DMS 273 treated with DMSO at 0.1 percent for 48 hours (cell line): Measurements from ENCODE around the gene RNF8.
"Not testable (repeated sequence)": the region's sequence is repeated elsewhere in the genome, so short reads cannot be mapped to it uniquely, and the experiment has no call there.

Experiments used
- DNase-seq: peaks from one replicate; lab custom pipeline; 2025; lab: John Stamatoyannopoulos, UW

RNF8 gene

GRCh38 chr6:37399795-37400490, 46.2 kb downstream of the RNF8 start:
- no peak for DNase-seq

- not testable (repeated sequence) for DNase-seq
Observed at GRCh38 chr6:37401658-37402057, 47.9 kb downstream of the RNF8 start.

GRCh38 chr6:37406726-37407341, 53.1 kb downstream of the RNF8 start:
- DNase-seq, result no peak

DNA sequence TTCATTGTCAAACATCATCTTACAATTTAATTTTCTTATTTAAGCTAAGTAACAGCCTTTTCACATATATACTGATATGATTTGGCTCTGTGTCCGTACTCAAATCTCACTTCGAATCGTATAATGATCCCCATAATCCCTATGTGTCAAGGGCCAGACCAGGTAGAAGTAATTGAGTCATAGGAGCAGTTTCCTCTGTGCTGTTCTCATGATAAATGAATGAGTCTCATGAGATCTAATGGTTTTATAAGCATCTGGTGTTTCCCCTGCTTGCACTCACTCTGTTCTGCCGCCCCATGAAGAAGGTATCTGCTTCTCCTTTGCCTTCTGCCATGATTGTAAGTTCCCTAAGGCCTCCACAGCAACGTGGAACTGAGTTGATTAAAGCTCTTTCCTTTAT, 54.2 kb downstream of the RNF8 start:
- peak; percentile 12 for DNase-seq

GRCh38 chr6:37409501-37409900, 55.7 kb downstream of the RNF8 start:
- no peak for DNase-seq

GRCh38 chr6:37417393-37417792, 63.6 kb downstream of the RNF8 start:
- no peak for DNase-seq

DNA sequence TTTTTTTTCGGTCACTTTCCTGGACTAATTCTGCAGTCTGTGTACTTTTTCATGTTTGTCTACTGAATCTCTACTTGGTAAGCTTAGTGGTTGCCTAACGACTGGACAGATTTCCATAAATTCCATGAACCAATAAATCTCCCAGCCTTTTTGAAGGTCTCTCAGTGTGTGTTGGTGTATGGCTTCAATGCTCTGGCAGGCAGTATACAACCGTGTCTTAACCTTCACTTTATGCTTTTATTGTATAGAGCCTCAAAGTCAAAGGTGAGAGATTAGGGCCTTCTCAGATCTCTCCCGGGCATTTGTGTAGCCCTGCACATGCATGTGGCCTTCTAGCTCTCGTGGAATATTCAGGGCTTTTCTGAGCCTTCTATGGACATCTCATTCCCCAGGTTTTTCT, 64.9 kb downstream of the RNF8 start:
- no peak for DNase-seq

DNA sequence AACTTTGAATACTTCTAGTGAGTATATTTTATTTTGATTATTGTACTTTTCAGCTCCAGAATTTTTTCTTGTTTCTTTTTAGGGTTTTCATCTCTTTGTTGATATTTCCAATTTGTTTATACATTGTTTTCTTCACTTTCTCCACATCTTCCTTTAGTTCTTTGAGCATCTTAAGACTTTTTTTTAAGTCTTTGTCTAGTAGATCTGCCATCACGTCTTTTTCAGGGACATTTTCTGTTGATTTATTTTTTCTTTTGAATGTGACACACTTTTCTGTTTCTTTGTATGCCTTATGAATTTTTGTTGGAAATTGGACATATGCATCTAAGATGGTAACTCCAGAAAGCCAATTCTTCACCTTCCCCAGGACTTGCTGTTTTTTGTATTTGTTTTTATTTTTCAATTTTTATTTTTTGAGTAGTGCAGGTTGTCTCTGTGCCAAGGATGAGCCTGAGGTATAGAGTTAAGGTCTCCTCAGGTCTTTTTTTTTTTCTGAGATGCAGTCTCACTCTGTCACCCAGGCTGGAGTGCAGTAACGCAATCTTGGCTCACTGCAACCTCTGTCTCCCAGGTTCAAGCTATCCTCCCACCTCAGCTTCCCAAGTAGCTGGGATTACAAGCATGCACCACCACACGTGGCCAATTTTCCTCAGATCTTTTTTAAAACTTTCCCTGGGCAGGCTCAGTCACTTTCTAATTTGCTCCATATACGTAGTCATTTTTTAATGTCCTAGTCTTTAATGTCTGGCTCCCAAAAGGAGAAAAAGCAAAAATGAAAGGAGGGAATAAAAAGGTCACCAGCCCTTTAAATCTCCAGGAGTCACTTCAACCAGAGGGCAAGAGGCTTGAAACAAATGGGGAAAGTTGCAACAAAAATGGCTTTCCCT, 72.5 kb downstream of the RNF8 start:
- DNase-seq, result no peak

DNA sequence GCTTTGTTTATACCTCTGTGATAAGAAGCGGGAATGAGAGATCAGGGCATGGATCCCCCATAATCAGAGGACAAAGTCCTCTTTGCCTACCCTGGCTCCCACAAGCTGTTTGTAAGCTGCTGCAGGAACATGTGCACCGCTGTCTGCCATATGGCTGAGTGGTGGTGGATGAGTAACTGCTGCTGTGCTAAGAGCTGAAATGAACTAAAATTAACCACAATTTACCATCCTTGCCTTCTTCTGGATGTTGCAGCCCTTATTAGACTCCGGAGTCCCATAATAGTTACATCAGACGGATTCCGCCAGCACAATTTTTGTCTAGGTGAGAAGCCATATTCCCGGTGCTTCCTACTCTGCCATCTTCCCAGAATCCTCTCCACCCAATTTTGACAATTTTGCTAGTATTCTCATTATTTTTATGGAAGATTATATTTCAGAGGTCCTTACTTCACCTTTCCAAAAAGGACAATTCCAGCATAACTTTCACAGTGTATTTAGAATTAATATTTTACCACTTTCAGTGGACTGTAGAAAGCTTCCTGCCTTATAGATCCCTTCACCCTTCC, 73.2 kb downstream of the RNF8 start:
- DNase-seq, result peak; percentile 48

- no peak for DNase-seq
Observed at GRCh38 chr6:37429352-37429750, 75.6 kb downstream of the RNF8 start.

DNA sequence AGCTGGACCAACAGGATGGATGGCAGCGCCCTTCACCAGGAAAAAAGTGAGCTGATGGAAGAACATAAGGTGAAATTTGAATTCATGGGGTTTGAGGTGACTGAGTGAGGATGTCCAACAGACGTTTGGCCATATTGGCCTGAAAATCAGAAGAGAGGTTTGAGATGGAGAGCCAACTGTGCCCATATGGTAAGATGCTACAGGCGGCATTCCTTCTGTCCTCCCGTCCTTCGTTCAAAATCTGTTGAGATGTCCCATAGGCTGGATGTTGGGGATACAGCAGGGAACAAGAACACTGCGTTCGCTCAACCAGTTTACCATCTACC, 78.8 kb downstream of the RNF8 start:
- no peak for DNase-seq

GRCh38 chr6:37432916-37433656, 79.3 kb downstream of the RNF8 start, which contains the start of gene CMTR1:
Gene CMTR1, plus strand, starts transcription at chr6:37433221. Its CDS starts 2,409 bp downstream, at chr6:37435630.
- peak; percentile 80 for DNase-seq

- no peak for DNase-seq
Observed at GRCh38 chr6:37433657-37434271, 80.0 kb downstream of the RNF8 start.

DNA sequence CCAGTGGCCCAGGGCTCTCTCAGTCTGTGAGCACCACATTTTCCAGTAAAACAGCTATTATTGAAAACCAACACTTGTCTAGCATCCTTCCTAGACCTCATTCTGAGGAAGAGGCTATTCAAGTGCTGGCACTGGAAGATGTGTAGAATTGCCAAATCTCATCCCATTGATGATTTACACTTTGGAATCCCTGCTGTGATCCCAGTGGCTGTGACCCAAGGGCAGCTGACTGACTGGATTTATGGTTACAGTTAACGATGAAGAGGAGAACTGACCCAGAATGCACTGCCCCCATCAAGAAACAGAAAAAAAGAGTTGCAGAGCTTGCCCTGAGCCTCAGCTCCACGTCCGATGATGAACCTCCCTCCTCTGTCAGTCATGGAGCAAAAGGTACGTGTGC, 81.6 kb downstream of the RNF8 start:
- no peak for DNase-seq

DNA sequence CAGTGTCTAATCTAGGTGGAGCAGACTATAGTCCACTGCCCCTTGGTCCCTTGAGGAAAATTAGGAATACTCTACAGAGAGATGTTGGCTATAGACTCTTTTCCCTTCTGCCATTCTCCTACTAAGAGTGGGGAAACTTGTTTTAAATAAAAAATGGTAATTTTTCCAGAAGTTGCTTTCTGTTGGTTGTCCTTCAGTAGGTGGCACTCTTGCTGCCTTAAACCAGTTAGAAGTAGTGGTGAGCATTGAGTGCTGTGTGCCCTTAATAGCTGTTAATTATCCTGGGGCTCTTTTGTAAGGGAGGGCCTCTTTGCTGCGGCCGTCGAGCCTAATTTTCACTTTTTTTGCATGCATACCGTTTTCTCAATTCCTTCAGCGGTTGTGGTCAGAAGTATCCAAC, 82.0 kb downstream of the RNF8 start:
- no peak for DNase-seq

GRCh38 chr6:37438930-37439329, 85.1 kb downstream of the RNF8 start:
- DNase-seq, result no peak

DNA sequence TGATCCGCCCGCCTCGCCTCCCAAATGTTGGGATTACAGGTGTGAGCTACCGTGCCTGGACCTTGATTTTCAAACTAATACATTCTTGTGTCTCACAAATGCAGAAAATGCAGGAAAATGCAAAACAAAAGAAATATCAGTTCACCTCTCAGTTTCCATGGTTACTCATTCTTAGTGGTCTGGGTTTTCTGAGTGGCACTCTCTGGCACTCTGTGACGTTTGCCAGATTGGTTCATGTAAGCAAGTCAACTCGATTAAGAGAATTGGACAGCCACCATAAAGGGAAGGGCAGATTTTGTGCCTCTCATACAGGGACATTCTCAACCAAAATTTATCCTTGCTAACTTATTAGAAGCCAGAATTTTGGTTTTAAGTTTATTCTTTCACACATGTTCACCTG, 87.9 kb downstream of the RNF8 start:
- no peak for DNase-seq

GRCh38 chr6:37442416-37443215, 88.8 kb downstream of the RNF8 start:
- DNase-seq, result no peak

DNA sequence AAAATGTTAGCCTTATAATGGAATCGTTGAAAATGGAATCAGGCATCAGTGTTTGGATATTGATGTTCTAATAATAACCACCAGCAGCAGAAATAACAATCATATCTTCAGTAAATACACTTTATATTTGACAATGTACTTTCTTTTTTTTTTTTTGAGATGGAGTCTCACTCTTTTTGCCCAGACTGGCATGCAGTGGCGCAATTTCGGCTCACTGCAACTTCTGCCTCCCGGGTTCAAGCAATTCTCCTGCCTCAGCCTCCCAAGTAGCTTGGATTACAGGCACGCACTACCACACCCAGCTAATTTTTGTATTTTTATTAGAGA, 89.4 kb downstream of the RNF8 start:
- not testable (repeated sequence) for DNase-seq
